GM15510 (cell line): ENCODE data around the gene PRR23A.

Source experiments
- POLR2A ChIP-seq: IDR thresholded peaks from 3 replicates; pipeline ENCODE4 v1.6.1; 2011; ENCODE audit warnings: borderline replicate concordance; ENCODE audit not compliant: insufficient read length; ENCODE audit errors: extremely low read depth

Gene PRR23A

GRCh38 chr3:138987181-138987580 lies 18.9 kb downstream of the PRR23A start:
- no peak for TF ChIP-seq POLR2A

GRCh38 chr3:138985932-138986331 lies 20.1 kb downstream of the PRR23A start:
- no peak for TF ChIP-seq POLR2A

DNA sequence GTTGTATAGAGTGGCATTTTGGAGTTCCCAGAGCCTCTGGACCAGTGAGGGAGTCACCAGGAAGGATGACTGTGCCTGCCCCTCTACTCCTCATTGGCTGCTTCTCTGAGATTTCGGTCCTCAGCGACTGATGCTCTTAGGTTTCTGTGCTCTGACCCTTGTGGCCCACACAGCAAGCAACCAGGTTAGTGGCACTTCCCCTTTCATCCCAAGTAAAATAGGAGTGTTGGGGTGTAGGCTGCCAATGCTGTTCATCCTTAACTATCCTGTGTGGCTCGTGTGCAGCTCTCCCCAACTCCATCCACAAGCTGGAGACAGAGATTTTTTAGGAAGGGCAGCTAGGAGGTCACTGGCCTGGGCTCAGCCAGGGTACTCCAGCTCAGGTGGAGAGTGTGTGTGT lies 21.3 kb downstream of the PRR23A start:
- no peak for TF ChIP-seq POLR2A

GRCh38 chr3:138976047-138976446 lies 30.0 kb downstream of the PRR23A start:
- TF ChIP-seq POLR2A, result no peak

- TF ChIP-seq POLR2A, result no peak
Observed at GRCh38 chr3:138975351-138975750, 30.7 kb downstream of the PRR23A start.

DNA sequence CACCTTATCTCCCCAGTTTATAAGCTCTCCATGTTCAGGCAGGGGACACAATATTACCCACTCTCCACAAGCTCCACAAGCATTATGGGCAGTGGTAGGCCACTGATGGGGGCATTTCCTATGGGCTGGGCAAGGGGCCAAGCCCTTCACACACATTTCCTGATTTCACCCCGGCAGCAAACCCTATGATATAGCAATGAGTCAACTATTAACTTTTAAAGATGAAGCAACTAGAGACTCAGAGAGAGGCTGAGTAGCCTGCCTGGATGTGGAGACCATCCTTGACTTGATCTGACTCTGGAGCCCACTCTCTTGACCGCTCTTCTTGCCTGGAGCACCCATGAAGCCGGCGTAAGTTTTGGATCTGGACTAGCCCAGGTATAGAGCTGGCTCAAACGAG lies 31.6 kb downstream of the PRR23A start:
- TF ChIP-seq POLR2A, result no peak

DNA sequence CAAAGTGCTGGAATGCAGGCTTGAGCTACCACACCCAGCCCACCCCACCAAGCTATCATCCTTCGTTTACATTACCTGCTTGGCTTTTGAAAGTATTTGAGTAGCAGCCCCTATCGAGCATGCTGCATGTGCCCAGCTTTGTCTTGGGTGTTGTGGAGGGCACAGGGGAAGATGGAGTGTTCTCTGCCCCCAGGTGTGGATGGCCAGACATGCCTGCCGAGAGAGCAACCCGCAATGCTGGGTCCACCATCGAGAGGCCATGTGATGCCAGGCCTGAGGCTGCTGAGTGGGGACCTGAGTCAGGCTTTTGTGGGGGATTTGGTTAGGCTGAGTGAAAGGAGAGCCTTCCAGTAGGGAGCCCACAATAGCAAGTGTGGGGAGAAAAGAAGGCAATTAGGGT lies 33.1 kb downstream of the PRR23A start:
- no peak for TF ChIP-seq POLR2A

- no peak for TF ChIP-seq POLR2A
Observed at GRCh38 chr3:138971766-138972320, 34.2 kb downstream of the PRR23A start.

GRCh38 chr3:138964923-138965322 lies 41.1 kb downstream of the PRR23A start:
- no peak for TF ChIP-seq POLR2A

- no peak for TF ChIP-seq POLR2A
Observed at GRCh38 chr3:138964264-138964663, 41.8 kb downstream of the PRR23A start.

DNA sequence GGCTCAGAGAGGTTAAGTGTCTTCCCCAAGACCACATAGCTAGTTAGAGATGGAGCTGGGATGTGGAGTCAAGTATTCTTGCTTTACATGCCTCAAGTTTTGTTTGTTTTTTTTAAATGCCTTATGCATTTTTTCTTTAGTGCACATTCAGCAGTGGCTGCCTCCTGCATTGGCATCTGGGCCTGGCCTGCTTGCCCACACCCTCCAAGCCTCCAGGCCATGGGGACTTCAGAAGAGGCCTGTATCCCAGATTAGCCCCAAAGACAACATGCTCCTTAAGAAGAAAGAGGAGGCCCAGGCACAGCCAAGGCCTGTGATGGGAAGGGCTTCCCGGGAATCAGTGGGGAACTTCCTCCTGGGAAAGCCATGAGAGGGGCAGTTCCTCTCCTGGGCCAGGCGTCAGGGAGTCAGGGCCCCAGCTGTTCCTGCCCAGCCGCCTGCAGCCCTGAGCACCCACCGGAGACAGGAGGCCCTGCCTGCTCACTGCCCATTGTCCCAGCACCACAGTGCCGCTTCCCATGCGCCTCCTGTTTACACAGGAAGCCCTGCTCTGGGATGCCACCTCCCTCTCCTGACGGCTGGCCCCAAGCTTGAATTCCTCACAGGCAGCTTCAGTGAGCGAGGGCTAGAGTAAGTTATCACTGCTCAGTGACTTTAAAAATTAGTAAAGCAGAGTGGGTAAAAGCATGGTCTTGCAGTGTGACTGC lies 43.1 kb downstream of the PRR23A start:
- TF ChIP-seq POLR2A, result no peak

DNA sequence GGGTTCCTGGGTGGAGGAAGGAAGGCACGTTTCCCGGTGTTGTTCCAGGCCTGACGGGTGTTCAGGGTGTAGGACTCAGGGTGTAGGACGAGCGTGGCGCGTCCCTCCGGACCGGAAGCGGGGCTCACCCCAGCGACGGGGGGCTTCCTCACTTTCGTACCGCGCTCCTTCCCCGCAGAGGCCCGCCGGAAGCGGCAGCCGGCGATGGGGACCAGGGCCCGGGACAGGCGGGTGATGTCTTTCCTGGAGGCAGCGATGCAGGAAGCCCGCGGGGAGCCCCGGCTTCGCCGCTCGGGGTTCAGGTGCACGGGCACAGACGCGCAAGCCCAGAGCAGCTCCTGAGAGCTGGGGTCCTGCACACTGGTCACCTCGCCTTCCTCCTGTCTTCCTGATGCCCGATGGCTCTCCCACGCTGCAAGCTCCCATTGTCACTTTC lies 45.6 kb downstream of the PRR23A start:
- TF ChIP-seq POLR2A, result no peak
